GM18951 (cell line): ENCODE results near the gene ZNF77.
"Not testable (repeated sequence)": the region's sequence is repeated elsewhere in the genome, so short reads cannot be mapped to it uniquely, and the experiment has no call there.

Experiments used
- POLR2A ChIP-seq: IDR thresholded peaks from 4 replicates; pipeline ENCODE4 v1.6.1; 2011; ENCODE audit warnings: mild to moderate bottlenecking; ENCODE audit not compliant: insufficient read length, insufficient read depth; ENCODE audit errors: extremely low read depth
- in situ Hi-C: fragments of 300-500 bp; cut with MboI; formaldehyde crosslinking; loops from one replicate; pipeline ENCODE4 v1.12.0; 2022; ENCODE audit warnings: low sequenced_read_pairs, mixed read lengths, inconsistent platforms; ENCODE audit not compliant: unreplicated experiment

ZNF77 gene

GRCh38 chr19:2926341-2927031, 18.3 kb downstream of the ZNF77 start:
- in situ Hi-C loops, result no loop called here
- TF ChIP-seq POLR2A, result no peak

- in situ Hi-C loops, result no loop called here
- TF ChIP-seq POLR2A, result no peak
Measured at GRCh38 chr19:2923510-2923909, 21.3 kb downstream of the ZNF77 start.

- in situ Hi-C loops, result no loop called here
Measured at GRCh38 chr19:2922987-2923386, 21.8 kb downstream of the ZNF77 start.

GRCh38 chr19:2917275-2918184, 27.2 kb downstream of the ZNF77 start:
- no peak for TF ChIP-seq POLR2A
- in situ Hi-C loops, result loop anchor here (10.0 kb wide), 1 partner anchor 83 kb away; no protein-coding TSS in a partner anchor

More at GRCh38 chr19:2922987-2923386, 21.8 kb downstream of the ZNF77 start:
- no peak for TF ChIP-seq POLR2A

- TF ChIP-seq POLR2A, result no peak
- in situ Hi-C loops, result loop anchor here (10.0 kb wide), 1 partner anchor 78 kb away; no protein-coding TSS in a partner anchor
Measured at GRCh38 chr19:2912306-2912705, 32.5 kb downstream of the ZNF77 start.

GRCh38 chr19:2906631-2907195, 38.1 kb downstream of the ZNF77 start:
- in situ Hi-C loops, result no loop called here
- TF ChIP-seq POLR2A, result no peak

GRCh38 chr19:2905918-2906519, 38.8 kb downstream of the ZNF77 start:
- no peak for TF ChIP-seq POLR2A
- in situ Hi-C loops, result no loop called here

GRCh38 chr19:2903326-2903725, 41.4 kb downstream of the ZNF77 start:
- in situ Hi-C loops, result not testable (repeated sequence)

- in situ Hi-C loops, result no loop called here
- no peak for TF ChIP-seq POLR2A
Measured at GRCh38 chr19:2902590-2903218, 42.1 kb downstream of the ZNF77 start.

GRCh38 chr19:2900296-2901252, 44.2 kb downstream of the ZNF77 start, which contains the start of gene ZNF57:
Gene ZNF57, plus strand, starts transcription at chr19:2900928. Its CDS starts 118 bp downstream, at chr19:2901046.
- TF ChIP-seq POLR2A, result peak; percentile 65
- in situ Hi-C loops, result no loop called here

GRCh38 chr19:2896694-2897093, 48.1 kb downstream of the ZNF77 start:
- no peak for TF ChIP-seq POLR2A
- in situ Hi-C loops, result no loop called here

- in situ Hi-C loops, result not testable (repeated sequence)
Measured at GRCh38 chr19:2890531-2890930, 54.2 kb downstream of the ZNF77 start.

GRCh38 chr19:2888731-2889224, 56.0 kb downstream of the ZNF77 start:
- in situ Hi-C loops, result no loop called here
- TF ChIP-seq POLR2A, result no peak
